Measurements from ENCODE around the gene DIP2B. TPM values are rescaled to one million over a fixed set of nuclear protein-coding genes. Genes with fewer than 3 reads are reported as not detected.

The DIP2B gene
- total and polyA plus RNA-seq, 8 donors: 2.7 to 136 (median 8.9) TPM

DNA sequence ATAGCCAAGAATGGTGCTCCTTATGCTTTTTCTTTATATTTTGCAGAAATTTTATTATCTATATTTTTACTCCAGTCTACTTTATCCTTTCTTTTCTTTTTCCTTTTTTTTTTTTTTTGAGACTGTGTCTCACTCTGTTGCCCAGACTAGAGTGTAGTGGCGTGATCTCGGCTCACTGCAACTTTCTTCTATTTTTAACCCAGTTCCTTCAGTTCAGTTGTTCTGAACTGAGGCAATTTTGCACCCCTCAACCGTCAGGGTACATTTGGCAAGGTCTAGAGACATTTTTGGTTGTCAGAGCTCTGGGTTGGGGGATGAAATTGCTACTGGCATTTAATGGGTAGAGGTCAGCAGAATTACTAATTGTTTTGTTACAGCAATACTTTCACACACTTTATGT, 75.7 kb downstream of the DIP2B start:
- no peak for DNase-seq
- Histone ChIP-seq H3K4me1 (peaks cover under 1 to 40% (median 17%) of the 10 kb centered on the region in 4 donors), H3K27ac (peak overlapping the region in 3 of 5 donors; percentile 32 to 60 (median 53)), H3K9me3 (no peaks in the 10 kb centered on the region), H3K4me3 (no peak overlapping the region), H3K27me3 (no peaks in the 10 kb centered on the region), H3K36me3 (peaks cover 0 to 7% (median 6%) of the 10 kb centered on the region in 4 donors)
- WGBS, 5 donors: 65 to 91% (median 85%) methylated on average over 3 of the region's 3 CpGs
- intact Hi-C loops (cut with DNase I; ENCODE audit: low total_unique reads): no loop called here
- TF ChIP-seq POLR2AphosphoS5 (IDR thresholded peaks at IDR 0.05) (no peak), EP300 (IDR thresholded peaks at IDR 0.05) (no peak), POLR2A (IDR thresholded peaks at IDR 0.05) (no peak)
- TF ChIP-seq, protein P1, sequence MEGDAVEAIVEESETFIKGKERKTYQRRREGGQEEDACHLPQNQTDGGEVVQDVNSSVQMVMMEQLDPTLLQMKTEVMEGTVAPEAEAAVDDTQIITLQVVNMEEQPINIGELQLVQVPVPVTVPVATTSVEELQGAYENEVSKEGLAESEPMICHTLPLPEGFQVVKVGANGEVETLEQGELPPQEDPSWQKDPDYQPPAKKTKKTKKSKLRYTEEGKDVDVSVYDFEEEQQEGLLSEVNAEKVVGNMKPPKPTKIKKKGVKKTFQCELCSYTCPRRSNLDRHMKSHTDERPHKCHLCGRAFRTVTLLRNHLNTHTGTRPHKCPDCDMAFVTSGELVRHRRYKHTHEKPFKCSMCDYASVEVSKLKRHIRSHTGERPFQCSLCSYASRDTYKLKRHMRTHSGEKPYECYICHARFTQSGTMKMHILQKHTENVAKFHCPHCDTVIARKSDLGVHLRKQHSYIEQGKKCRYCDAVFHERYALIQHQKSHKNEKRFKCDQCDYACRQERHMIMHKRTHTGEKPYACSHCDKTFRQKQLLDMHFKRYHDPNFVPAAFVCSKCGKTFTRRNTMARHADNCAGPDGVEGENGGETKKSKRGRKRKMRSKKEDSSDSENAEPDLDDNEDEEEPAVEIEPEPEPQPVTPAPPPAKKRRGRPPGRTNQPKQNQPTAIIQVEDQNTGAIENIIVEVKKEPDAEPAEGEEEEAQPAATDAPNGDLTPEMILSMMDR (IDR thresholded peaks at IDR 0.05): no peak

DNA sequence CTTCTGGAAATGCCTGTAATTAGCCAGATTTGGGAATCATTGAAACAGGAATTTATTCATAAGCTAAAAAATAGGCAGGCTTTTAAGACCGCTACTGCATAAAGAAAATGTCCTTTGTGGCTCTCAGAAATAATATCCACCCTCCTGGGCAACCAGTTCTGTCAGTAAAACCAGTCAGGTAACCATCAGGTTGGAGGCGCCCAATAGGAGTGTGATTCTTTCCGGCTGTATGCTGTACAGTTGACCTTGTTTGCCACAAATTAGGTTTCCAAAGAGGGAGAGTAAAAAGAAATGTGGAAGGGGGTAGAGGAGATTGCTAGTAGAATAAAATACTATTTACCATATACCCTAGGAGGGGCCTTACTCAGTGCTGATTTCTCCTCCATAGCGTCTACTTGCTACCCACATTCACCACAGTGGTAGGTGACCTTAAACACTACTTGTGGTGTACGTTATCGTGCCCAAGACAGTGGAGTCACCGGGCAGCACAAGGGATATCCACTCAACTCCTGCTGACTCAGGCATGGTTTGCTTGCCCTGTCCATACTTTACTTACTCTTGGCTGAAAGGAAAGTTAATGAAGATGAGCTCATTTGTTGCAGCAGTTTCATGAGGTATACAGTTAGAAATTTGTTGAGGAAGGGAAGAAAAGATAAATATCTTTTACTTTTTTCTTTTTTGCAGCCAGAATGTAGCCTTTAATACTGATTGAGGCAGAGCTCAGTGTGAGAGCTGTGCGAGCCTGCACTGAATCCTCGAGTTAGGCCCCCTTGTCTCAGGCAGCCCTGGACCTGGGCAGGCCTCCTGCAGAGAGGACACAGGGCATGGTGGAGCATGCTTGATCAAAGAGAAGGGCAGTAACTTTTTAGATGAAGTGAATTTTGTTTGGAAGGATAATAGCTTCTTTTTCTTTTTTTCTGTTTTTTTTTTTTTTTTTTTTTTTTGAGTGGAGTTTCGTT, 76.7 kb downstream of the DIP2B start:
- peaks cover 0 to 33% (median 10%) of the 10 kb centered on the region in 4 donors for H3K4me1 ChIP-seq
- no peaks in the 10 kb centered on the region for H3K27me3 ChIP-seq
- H3K4me3 ChIP-seq: no peak overlapping the region
- no peaks in the 10 kb centered on the region for H3K9me3 ChIP-seq
- DNase-seq: no peak
- no peak for TF ChIP-seq POLR2A (IDR thresholded peaks at IDR 0.05)
- no peak for TF ChIP-seq POLR2AphosphoS5 (IDR thresholded peaks at IDR 0.05)
- TF ChIP-seq EP300 (IDR thresholded peaks at IDR 0.05): no peak
- H3K27ac ChIP-seq: no peak overlapping the region
- 70 to 81% (median 77%) methylated on average over 7 to 10 of the region's 10 CpGs for WGBS, 5 donors
- H3K36me3 ChIP-seq: peaks cover 0 to 7% (median 6%) of the 10 kb centered on the region in 4 donors
- intact Hi-C loops (cut with DNase I; ENCODE audit: low total_unique reads): no loop called here

DNA sequence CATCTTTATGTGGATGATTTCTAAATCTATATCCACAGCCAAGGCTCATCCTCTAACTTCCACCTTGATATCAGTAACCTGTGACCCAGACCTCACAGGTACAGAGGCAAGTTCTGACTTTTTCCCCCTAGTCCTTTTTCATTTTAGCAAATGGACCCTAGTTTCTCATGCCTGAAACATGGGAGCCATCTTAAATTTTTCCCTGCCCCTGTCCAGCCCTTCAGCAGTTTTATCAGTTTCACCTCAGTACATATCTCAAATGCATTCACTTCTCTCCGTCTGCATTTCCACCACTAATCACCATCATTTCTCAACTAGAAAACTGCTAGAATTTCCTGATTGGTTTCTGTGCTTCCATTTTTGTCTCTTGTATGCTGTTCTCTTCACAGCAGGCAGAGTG, 79.3 kb downstream of the DIP2B start:
- Histone ChIP-seq H3K27ac (no peak overlapping the region), H3K9me3 (no peaks in the 10 kb centered on the region), H3K27me3 (no peaks in the 10 kb centered on the region), H3K4me3 (no peak overlapping the region), H3K36me3 (peaks cover 0 to 7% (median 6%) of the 10 kb centered on the region in 4 donors), H3K4me1 (peaks cover 0 to 28% (median 6%) of the 10 kb centered on the region in 4 donors)
- intact Hi-C loops (cut with DNase I; ENCODE audit: low total_unique reads): no loop called here
- no peak for TF ChIP-seq POLR2AphosphoS5 (IDR thresholded peaks at IDR 0.05)
- no peak for TF ChIP-seq POLR2A (IDR thresholded peaks at IDR 0.05)
- TF ChIP-seq, protein P1 (IDR thresholded peaks at IDR 0.05): no peak
- WGBS, 5 donors: 61 to 79% (median 73%) methylated on average over 1 of the region's 1 CpG
- DNase-seq: no peak

DNA sequence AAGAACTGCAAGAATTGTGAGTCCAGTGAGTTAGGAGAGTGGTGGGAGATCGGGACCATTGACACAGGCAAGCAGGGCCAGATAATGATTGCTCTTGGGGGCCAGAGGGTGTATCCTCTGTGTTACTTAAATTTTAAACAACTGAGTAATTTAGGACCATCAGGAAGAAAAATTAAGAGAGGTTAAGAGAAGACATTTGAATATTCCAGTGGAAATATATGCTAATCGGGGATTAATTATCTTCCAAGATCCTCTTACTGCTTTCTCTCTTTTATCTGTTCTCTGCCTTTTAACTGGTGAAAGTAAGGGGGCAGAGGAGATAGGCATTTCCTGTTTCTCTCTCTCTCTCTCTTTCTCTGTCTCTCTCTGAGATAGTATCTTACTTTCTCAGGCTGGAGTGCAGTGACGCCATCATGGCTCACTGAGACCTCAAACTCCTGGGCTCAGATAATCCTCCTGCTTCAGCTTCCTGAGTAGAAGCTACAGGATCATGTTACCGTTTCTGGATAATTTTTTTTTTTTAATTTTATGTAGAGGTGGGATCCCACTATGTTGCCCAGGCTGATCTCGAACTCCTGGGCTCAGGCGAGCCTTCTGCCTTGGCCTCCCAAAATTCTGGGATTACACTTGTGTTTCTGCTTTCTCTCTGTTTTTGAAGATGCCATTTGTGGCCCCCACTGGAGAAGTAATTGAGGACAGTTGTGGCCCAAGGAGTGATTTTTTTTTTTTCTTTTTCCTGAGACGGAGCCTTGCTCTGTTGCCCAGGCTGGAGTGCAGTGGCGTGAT, 85.1 kb downstream of the DIP2B start:
- Histone ChIP-seq H3K4me1 (peaks cover 0 to 4% (median 0%) of the 10 kb centered on the region in 4 donors), H3K9me3 (no peaks in the 10 kb centered on the region), H3K27me3 (no peaks in the 10 kb centered on the region), H3K4me3 (no peak overlapping the region), H3K36me3 (peaks cover 0 to 3% (median 2%) of the 10 kb centered on the region in 4 donors), H3K27ac (no peak overlapping the region)
- DNase-seq: no peak
- TF ChIP-seq EP300 (IDR thresholded peaks at IDR 0.05) (no peak), POLR2AphosphoS5 (IDR thresholded peaks at IDR 0.05) (no peak)
- TF ChIP-seq, protein P1 (IDR thresholded peaks at IDR 0.05): no peak
- intact Hi-C loops (cut with DNase I; ENCODE audit: low total_unique reads): no loop called here
- 89 to 93% (median 90%) methylated on average over 8 of the region's 8 CpGs for WGBS, 5 donors

Measured in stomach (tissue), 9 donors.